ENCODE results near the gene WASL. TPM values are rescaled to one million over a fixed set of nuclear protein-coding genes. Genes with fewer than 3 reads are reported as not detected.

Gene WASL
- total RNA-seq, 1 donor from 2014 or later = 38.2 TPM

GRCh38 chr7:123757095-123757494 is 8.3 kb upstream of the WASL start:
- Mint-ChIP-seq H3K27me3 (no peaks in the 10 kb centered on the region), H3K27ac (no peak overlapping the region), H3K9me3 (ENCODE audit: low read depth) (peaks cover 4% of the 10 kb centered on the region), H3K36me3 (ENCODE audit: insufficient read depth) (no peaks in the 10 kb centered on the region), H3K4me3 (ENCODE audit: low read depth) (no peak overlapping the region), H3K4me1 (ENCODE audit: low read depth) (peaks cover 9% of the 10 kb centered on the region)
- TF ChIP-seq CTCF (IDR thresholded peaks at IDR 0.05; ENCODE audit: unreplicated experiment) = no peak
- DNase-seq (ENCODE audit: low spot score, unreplicated experiment) = no peak

GRCh38 chr7:123755338-123755737 is 6.5 kb upstream of the WASL start:
- no peak for TF ChIP-seq CTCF (IDR thresholded peaks at IDR 0.05; ENCODE audit: unreplicated experiment)
- no peak overlapping the region for H3K4me3 Mint-ChIP-seq (ENCODE audit: low read depth)
- peaks cover 15% of the 10 kb centered on the region for H3K4me1 Mint-ChIP-seq (ENCODE audit: low read depth)
- H3K27me3 Mint-ChIP-seq = no peaks in the 10 kb centered on the region
- no peaks in the 10 kb centered on the region for H3K36me3 Mint-ChIP-seq (ENCODE audit: insufficient read depth)
- no peak overlapping the region for H3K27ac Mint-ChIP-seq
- H3K9me3 Mint-ChIP-seq (ENCODE audit: low read depth) = no peaks in the 10 kb centered on the region
- DNase-seq (ENCODE audit: low spot score, unreplicated experiment) = no peak

GRCh38 chr7:123754271-123754871 is 5.6 kb upstream of the WASL start:
- Mint-ChIP-seq H3K4me1 (ENCODE audit: low read depth) (peaks cover 15% of the 10 kb centered on the region), H3K27me3 (no peaks in the 10 kb centered on the region), H3K9me3 (ENCODE audit: low read depth) (no peaks in the 10 kb centered on the region), H3K4me3 (ENCODE audit: low read depth) (no peak overlapping the region), H3K27ac (no peak overlapping the region), H3K36me3 (ENCODE audit: insufficient read depth) (no peaks in the 10 kb centered on the region)
- no peak for TF ChIP-seq CTCF (IDR thresholded peaks at IDR 0.05; ENCODE audit: unreplicated experiment)
- no peak for DNase-seq (ENCODE audit: low spot score, unreplicated experiment)

GRCh38 chr7:123752534-123752933 is 3.7 kb upstream of the WASL start:
- H3K4me1 Mint-ChIP-seq (ENCODE audit: low read depth) = peaks cover 18% of the 10 kb centered on the region

GRCh38 chr7:123751821-123752220 is 3.0 kb upstream of the WASL start:
- peaks cover 25% of the 10 kb centered on the region for H3K4me1 Mint-ChIP-seq (ENCODE audit: low read depth)
- no peak overlapping the region for H3K27ac Mint-ChIP-seq
- H3K27me3 Mint-ChIP-seq = no peaks in the 10 kb centered on the region
- H3K9me3 Mint-ChIP-seq (ENCODE audit: low read depth) = no peaks in the 10 kb centered on the region
- H3K36me3 Mint-ChIP-seq (ENCODE audit: insufficient read depth) = no peaks in the 10 kb centered on the region
- DNase-seq (ENCODE audit: low spot score, unreplicated experiment) = no peak
- no peak overlapping the region for H3K4me3 Mint-ChIP-seq (ENCODE audit: low read depth)
- TF ChIP-seq CTCF (IDR thresholded peaks at IDR 0.05; ENCODE audit: unreplicated experiment) = no peak

More at GRCh38 chr7:123752534-123752933, 3.7 kb upstream of the WASL start:
- no peaks in the 10 kb centered on the region for H3K36me3 Mint-ChIP-seq (ENCODE audit: insufficient read depth)
- H3K27ac Mint-ChIP-seq = no peak overlapping the region
- DNase-seq (ENCODE audit: low spot score, unreplicated experiment) = no peak
- no peak overlapping the region for H3K4me3 Mint-ChIP-seq (ENCODE audit: low read depth)
- no peaks in the 10 kb centered on the region for H3K27me3 Mint-ChIP-seq
- no peak for TF ChIP-seq CTCF (IDR thresholded peaks at IDR 0.05; ENCODE audit: unreplicated experiment)
- H3K9me3 Mint-ChIP-seq (ENCODE audit: low read depth) = no peaks in the 10 kb centered on the region

Data from progenitor cell of endocrine pancreas (in vitro differentiated cells).